C4-2B (cell line): Measurements from ENCODE around the gene MAP3K7.
"Not testable (repeated sequence)": the region's sequence is repeated elsewhere in the genome, so short reads cannot be mapped to it uniquely, and the experiment has no call there.

ENCODE experiments used
- H3K27ac ChIP-seq: fragments of 450-650 bp; 2 replicates; pipeline ENCODE4 v1.5.1; 2017
- ZFX ChIP-seq: fragments of 450-650 bp; IDR thresholded peaks from 2 replicates; pipeline ENCODE4 v1.6.1; 2017
- TF ChIP-seq, protein P1 (sequence below): fragments of 450-650 bp; conservative IDR thresholded peaks from 2 replicates; pipeline ENCODE4 v1.5.1; 2017; ENCODE audit warnings: mild to moderate bottlenecking

MAP3K7 gene

DNA sequence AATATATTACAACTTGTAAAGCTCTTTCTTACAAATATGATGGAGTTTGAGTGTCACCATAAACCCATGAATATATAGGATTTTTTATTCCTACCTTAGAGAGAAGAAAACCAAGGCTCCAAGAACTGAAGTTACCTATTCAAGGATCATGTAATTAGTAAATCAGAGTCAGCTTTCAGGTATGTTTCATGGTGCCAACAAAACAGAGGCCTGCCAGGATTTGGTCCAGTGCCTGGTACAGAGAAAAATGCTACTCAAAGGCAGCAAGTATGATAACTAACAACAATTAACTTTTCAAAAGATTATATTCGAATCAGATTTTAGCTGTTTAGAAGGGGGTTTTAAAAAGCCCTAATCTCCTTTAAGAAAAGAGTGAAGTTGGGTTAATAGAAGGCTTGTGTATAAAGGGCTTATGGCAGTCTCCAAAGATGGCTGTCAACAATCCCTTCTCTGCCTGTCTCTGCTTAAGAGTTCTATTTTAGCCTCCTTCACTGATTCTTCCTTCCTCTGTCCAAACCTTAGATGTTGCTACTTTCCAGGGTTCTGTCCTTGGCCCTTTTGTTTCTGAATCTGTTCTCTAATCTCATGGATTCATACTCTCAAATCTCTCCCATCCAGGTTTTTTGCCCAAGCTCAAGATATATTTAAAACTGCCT is 7.8 kb downstream of the MAP3K7 start:
- H3K27ac ChIP-seq: no peak overlapping the region
- TF ChIP-seq, protein P1, sequence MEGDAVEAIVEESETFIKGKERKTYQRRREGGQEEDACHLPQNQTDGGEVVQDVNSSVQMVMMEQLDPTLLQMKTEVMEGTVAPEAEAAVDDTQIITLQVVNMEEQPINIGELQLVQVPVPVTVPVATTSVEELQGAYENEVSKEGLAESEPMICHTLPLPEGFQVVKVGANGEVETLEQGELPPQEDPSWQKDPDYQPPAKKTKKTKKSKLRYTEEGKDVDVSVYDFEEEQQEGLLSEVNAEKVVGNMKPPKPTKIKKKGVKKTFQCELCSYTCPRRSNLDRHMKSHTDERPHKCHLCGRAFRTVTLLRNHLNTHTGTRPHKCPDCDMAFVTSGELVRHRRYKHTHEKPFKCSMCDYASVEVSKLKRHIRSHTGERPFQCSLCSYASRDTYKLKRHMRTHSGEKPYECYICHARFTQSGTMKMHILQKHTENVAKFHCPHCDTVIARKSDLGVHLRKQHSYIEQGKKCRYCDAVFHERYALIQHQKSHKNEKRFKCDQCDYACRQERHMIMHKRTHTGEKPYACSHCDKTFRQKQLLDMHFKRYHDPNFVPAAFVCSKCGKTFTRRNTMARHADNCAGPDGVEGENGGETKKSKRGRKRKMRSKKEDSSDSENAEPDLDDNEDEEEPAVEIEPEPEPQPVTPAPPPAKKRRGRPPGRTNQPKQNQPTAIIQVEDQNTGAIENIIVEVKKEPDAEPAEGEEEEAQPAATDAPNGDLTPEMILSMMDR: no peak
- no peak for TF ChIP-seq ZFX

DNA sequence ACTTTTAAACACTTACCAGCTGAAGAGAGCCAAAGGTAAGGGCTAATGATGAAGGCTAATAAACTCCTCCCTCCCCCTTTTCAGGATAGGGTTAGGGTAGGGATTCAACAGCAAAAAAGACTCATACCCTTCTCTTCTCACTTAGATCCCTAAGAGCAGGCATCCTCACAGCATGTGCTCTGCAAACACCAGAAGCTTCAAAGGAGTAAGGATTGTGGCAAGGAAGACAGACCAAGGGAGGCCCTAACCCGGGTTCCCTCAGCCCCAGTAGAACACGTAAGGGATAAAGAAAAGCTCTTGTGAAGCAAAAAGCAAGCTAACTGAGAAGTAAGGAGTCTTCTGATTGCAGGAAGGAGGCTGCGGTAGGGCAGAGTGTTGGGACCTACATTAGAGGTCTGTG is 11.6 kb downstream of the MAP3K7 start:
- TF ChIP-seq, protein P1: no peak
- TF ChIP-seq ZFX: no peak

DNA sequence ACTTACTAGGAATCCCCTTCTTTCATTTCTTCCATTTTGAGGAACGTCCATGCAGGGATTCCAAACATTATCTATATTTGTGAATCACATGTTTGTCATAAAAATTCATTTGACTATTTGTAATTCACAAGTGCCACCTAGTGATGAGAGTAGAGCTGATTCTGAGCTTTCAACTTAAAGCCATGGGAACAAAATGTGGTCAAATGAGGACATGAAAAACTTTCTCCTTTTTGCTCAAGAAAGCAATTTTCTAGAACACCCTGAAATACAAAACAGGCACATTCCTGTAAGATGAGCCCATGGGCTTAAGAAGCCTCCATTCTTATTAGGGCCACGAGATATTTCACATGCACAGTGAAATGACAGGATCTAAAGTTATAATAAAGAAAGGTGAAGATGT is 12.3 kb downstream of the MAP3K7 start:
- TF ChIP-seq, protein P1: no peak
- TF ChIP-seq ZFX: no peak
- H3K27ac ChIP-seq: no peak overlapping the region

More for the DNA sequence above, 11.6 kb downstream of the MAP3K7 start:
- H3K27ac ChIP-seq: no peak overlapping the region

DNA sequence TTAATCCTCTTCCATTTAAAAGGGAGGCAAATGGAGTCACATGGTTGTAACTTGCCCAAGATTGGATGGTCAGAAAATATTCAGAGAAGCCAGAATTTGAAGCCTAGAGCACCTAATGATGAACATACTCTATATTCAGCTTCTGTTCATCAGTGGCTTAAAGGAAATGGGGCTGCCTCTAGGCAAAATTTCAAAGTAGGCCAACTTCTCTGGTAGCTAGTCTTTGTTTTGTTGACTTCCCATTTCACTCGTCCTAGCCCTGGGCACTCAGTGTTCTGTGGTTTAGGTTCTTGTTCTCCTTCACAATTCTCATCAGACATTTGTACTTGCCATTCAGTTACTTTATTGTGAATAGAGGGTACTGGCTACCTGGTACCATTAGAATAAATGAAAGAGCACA is 13.2 kb downstream of the MAP3K7 start:
- no peak overlapping the region for H3K27ac ChIP-seq
- no peak for TF ChIP-seq ZFX
- TF ChIP-seq, protein P1: no peak

DNA sequence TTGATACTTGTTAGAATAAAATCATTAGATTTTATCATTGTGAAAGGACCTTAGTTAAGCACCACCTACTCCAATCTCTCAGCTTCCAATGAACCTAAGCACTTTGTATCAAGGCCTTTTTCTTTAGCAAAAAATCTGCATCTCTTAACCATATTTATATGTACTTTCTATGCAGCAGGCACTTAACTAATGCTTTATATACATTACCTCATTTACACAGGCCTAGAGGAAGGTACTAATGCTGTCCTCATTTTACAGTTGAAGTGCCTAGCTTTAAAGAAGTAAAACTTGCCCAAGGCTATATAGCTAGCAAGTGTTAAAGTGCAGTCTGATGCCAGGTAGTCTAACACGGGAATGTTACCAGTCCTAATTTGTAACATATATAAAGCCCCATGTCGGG is 14.0 kb downstream of the MAP3K7 start:
- H3K27ac ChIP-seq: no peak overlapping the region
- TF ChIP-seq, protein P1: no peak
- TF ChIP-seq ZFX: no peak

DNA sequence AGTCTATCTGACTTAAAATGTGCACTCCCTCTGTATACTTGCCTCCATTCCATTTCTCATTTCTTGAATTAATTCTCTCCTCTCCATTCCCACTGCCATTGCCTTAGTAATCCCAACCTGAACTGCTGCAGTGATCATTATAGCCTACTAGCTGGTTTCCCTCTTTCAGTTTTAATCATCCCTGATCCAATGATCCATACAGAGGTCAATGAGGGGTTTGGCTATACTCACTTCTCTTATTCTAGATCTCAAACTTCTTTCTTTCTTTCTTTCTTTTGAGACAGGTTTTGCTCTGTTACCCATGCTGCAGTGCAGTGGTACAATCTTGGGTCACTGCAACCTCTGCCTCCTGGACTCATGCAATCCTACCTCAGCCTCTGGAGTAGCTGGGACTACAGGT is 17.6 kb downstream of the MAP3K7 start:
- TF ChIP-seq, protein P1: no peak
- no peak for TF ChIP-seq ZFX
- no peak overlapping the region for H3K27ac ChIP-seq

DNA sequence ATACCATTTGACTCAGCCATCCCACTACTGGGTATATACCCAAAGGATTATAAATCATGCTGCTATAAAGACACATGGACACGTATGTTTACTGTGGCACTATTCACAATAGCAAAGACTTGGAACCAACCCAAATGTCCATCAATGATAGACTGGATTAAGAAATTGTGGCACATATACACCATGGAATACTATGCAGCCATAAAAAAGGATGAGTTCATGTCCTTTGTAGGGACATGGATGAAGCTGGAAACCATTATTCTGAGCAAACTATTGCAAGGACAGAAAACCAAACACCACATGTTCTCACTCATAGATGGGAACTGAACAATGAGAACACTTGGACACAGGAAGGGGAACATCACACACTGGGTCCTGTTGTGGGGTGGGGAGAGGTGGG is 19.2 kb downstream of the MAP3K7 start:
- H3K27ac ChIP-seq: not testable (repeated sequence)

DNA sequence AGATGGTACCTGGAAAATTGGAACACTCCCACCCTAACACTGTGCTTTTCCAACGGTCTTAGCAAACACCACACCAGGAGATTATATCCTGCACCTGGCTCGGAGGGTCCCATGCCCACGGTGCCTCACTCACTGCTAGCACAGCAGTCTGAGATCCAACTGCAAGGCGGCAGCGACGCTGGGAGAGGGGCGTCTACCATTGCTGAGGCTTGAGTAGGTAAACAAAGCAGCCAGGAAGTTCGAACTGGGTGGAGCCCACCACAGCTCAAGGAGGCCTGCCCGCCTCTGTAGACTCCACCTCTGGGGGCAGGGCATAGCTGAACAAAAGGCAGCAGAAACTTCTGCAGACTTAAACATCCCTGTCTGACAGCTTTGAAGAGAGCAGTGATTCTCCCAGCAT is 24.5 kb downstream of the MAP3K7 start:
- H3K27ac ChIP-seq: not testable (repeated sequence)

DNA sequence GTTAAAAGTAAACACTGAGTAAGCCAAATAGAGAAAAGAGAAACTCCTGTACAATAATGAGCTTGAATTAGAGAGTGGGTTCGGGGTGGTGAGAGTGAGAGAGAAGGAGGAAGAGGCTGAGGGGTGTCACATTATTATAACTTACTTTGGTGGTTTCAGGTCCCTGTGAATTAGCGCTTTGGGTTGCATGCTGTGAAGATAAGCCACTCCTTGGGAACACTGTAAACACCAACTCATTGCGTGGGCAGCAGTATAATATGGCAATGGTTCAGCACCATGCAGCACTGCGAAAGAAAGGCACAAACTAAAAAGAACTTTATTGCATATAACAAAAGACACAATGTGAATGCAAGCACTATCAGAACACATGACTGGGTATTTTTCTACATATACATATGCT is 26.9 kb downstream of the MAP3K7 start:
- no peak for TF ChIP-seq ZFX
- TF ChIP-seq, protein P1: no peak
- no peak overlapping the region for H3K27ac ChIP-seq
